Liver (tissue), 9 donors: ENCODE data around the gene DDA1. TPM values are rescaled to one million over a fixed set of nuclear protein-coding genes. Genes with fewer than 3 reads are reported as not detected.

ENCODE experiments used
- DNase-seq: peaks from one replicate; pipeline ENCODE4 v3.0.0-alpha.2; 2017; ENCODE audit warnings: low spot score
- H3K27ac ChIP-seq, 2 donors: one replicate each; pipeline ENCODE4 v1.7.0; 2013; ENCODE audit warnings: inconsistent platforms in 2 of 2, low read length in 2 of 2, control low read depth in 1 of 2, low read depth in 1 of 2, mild to moderate bottlenecking in 1 of 2
- H3K27me3 ChIP-seq, 4 donors: one replicate each; pipeline versions ENCODE4 v1.6.1 to v1.7.0; 2013; ENCODE audit warnings: low read length in 3 of 4, inconsistent platforms in 1 of 4, mild to moderate bottlenecking in 1 of 4, moderate library complexity in 1 of 4; ENCODE audit not compliant: control insufficient read depth in 4 of 4, insufficient read depth in 4 of 4
- H3K36me3 ChIP-seq, 4 donors: one replicate each; pipeline versions ENCODE4 v1.6.1 to v1.7.0; 2013; ENCODE audit warnings: low read length in 3 of 4, mild to moderate bottlenecking in 3 of 4, low read depth in 1 of 4, moderate library complexity in 1 of 4; ENCODE audit not compliant: control insufficient read depth in 4 of 4, insufficient read depth in 3 of 4
- H3K4me1 ChIP-seq, 4 donors: one replicate each; pipeline versions ENCODE4 v1.6.1 to v1.7.0; 2013; ENCODE audit warnings: low read length in 3 of 4, mild to moderate bottlenecking in 3 of 4, moderate library complexity in 1 of 4; ENCODE audit not compliant: control insufficient read depth in 4 of 4, insufficient read depth in 4 of 4
- H3K4me3 ChIP-seq, 3 donors: one replicate each; pipeline versions ENCODE4 v1.6.1 to v1.7.0; 2013; ENCODE audit warnings: low read length in 3 of 3, control low read depth in 1 of 3, low read depth in 1 of 3, mild to moderate bottlenecking in 1 of 3
- H3K9ac ChIP-seq, 2 donors: one replicate each; pipeline ENCODE4 v1.7.0; 2013; ENCODE audit warnings: low read length in 2 of 2, mild to moderate bottlenecking in 2 of 2, moderate library complexity in 2 of 2, control low read depth in 1 of 2, low read depth in 1 of 2
- H3K9me3 ChIP-seq, 4 donors: one replicate each; pipeline versions ENCODE4 v1.6.1 to v1.7.0; 2013; ENCODE audit warnings: low read length in 3 of 4; ENCODE audit not compliant: control insufficient read depth in 4 of 4
- ATF3 ChIP-seq: IDR thresholded peaks from 2 replicates; pipeline ENCODE4 v1.6.1; 2016; ENCODE audit warnings: antibody characterized with exemption
- CTCF ChIP-seq: fragments of 150-350 bp; IDR thresholded peaks from 2 replicates; pipeline ENCODE4 v1.5.1; 2017; ENCODE audit warnings: improper control_type of control experiment, low read depth, low read length; ENCODE audit not compliant: missing input control
- FOXA1 ChIP-seq: IDR thresholded peaks from 2 replicates; pipeline ENCODE4 v1.6.1; 2016; ENCODE audit warnings: antibody characterized with exemption
- FOXA2 ChIP-seq: IDR thresholded peaks from 2 replicates; pipeline ENCODE4 v1.6.1; 2016; ENCODE audit warnings: antibody characterized with exemption
- GABPA ChIP-seq, 2 donors: IDR thresholded peaks in 1 of 2; conservative IDR thresholded peaks in 1 of 2; 2 replicates each; pipeline ENCODE4 v1.6.1; 2016; ENCODE audit warnings: antibody characterized with exemption in 2 of 2, mild to moderate bottlenecking in 1 of 2, moderate library complexity in 1 of 2
- HNF4A ChIP-seq, 2 donors: conservative IDR thresholded peaks; 2 replicates each; pipeline ENCODE4 v1.6.1; 2016; ENCODE audit warnings: antibody characterized with exemption in 2 of 2, mild to moderate bottlenecking in 2 of 2
- HNF4G ChIP-seq: IDR thresholded peaks from 2 replicates; pipeline ENCODE4 v1.6.1; 2016; ENCODE audit warnings: antibody characterized with exemption
- JUND ChIP-seq, 2 donors: IDR thresholded peaks; 2 replicates each; pipeline ENCODE4 v1.6.1; 2016; ENCODE audit warnings: antibody characterized with exemption in 2 of 2
- MAX ChIP-seq: IDR thresholded peaks from 2 replicates; pipeline ENCODE4 v1.6.1; 2016; ENCODE audit warnings: antibody characterized with exemption
- NR2F2 ChIP-seq: IDR thresholded peaks from 2 replicates; pipeline ENCODE4 v1.6.1; 2016; ENCODE audit warnings: antibody characterized with exemption
- RAD21 ChIP-seq, 2 donors: IDR thresholded peaks; 2 replicates each; pipeline ENCODE4 v1.6.1; 2016; ENCODE audit warnings: antibody characterized with exemption in 2 of 2, mild to moderate bottlenecking in 2 of 2
- REST ChIP-seq: IDR thresholded peaks from 2 replicates; pipeline ENCODE4 v1.6.1; 2016; ENCODE audit warnings: antibody characterized with exemption, mild to moderate bottlenecking
- RXRA ChIP-seq, 2 donors: IDR thresholded peaks; 2 replicates each; pipeline ENCODE4 v1.6.1; 2017 to 2018; ENCODE audit warnings: antibody characterized with exemption in 2 of 2, mild to moderate bottlenecking in 1 of 2
- SP1 ChIP-seq: IDR thresholded peaks from 2 replicates; pipeline ENCODE4 v1.6.1; 2018; ENCODE audit warnings: antibody characterized with exemption, mild to moderate bottlenecking
- TAF1 ChIP-seq: conservative IDR thresholded peaks from 2 replicates; pipeline ENCODE4 v1.6.1; 2016; ENCODE audit warnings: antibody characterized with exemption, mild to moderate bottlenecking
- YY1 ChIP-seq: IDR thresholded peaks from 2 replicates; pipeline ENCODE4 v1.6.1; 2016; ENCODE audit warnings: antibody characterized with exemption, mild to moderate bottlenecking
- ZBTB33 ChIP-seq: IDR thresholded peaks from 2 replicates; pipeline ENCODE4 v1.6.1; 2016; ENCODE audit warnings: antibody characterized with exemption
- WGBS: extraction: QIAGEN DNeasy Blood & Tissue Kit; methylation state at CpG from one replicate; pipeline ENCODE4 v1.1.7; 2013; 5-methylcytosine and 5-hydroxymethylcytosine counted together
- polyA plus RNA-seq, 2 donors: library from polyadenylated mRNA; stranded (reverse) in 1 of 2; unstranded in 1 of 2; fragments of 200-250 nt in 1 of 2; fragments of >200 nt in 1 of 2; fragmentation: Nextera tagmentation in 1 of 2; extraction: Ambion mirVana in 1 of 2; gene quantifications; one replicate each; pipeline versions ENCODE4 v1.2.1 to v1.2.3, GENCODE V29; 2013 to 2015
- total RNA-seq, 2 donors: library from RNA; depleted of rRNA; stranded (reverse); fragments of >200 nt; gene quantifications; one replicate each; pipeline ENCODE4 v1.2.3, GENCODE V29; 2014
- donor health status: healthy.
- donor health status: healthy.
- donor health status: healthy.
- donor health status: healthy.
- donor health status: healthy.

The DDA1 gene
- total and polyA plus RNA-seq, 4 donors, result 7.9 to 37.9 (median 20.8) TPM

- TF ChIP-seq MAX (no peak), SP1 (no peak), NR2F2 (no peak), ZBTB33 (no peak)
Observed at GRCh38 chr19:17323300-17323963, 14.1 kb downstream of the DDA1 start (continued).

- Histone ChIP-seq H3K9me3 (no peaks in the 10 kb centered on the region), H3K4me1 (peaks cover 8 to 23% (median 14%) of the 10 kb centered on the region in 4 donors), H3K27ac (no peak overlapping the region), H3K9ac (no peak overlapping the region), H3K36me3 (peaks cover 10 to 27% (median 13%) of the 10 kb centered on the region in 4 donors), H3K4me3 (no peak overlapping the region), H3K27me3 (no peaks in the 10 kb centered on the region)
- DNase-seq, result no peak
- WGBS, result 60% methylated on average over 7 of the region's 7 CpGs
- TF ChIP-seq TAF1, result no peak
- TF ChIP-seq ATF3, result no peak
- TF ChIP-seq RXRA (IDR thresholded peaks at IDR 0.05), result no peak
- no peak for TF ChIP-seq CTCF
- TF ChIP-seq YY1, result no peak
- TF ChIP-seq HNF4A (conservative IDR thresholded peaks at IDR 0.05), result no peak
- no peak for TF ChIP-seq REST
- TF ChIP-seq MAX, result no peak
- no peak for TF ChIP-seq FOXA1
- TF ChIP-seq JUND (IDR thresholded peaks at IDR 0.05), result no peak
- TF ChIP-seq HNF4G, result no peak
- no peak for TF ChIP-seq RAD21 (IDR thresholded peaks at IDR 0.05)
- no peak for TF ChIP-seq SP1
- TF ChIP-seq ZBTB33, result no peak
- no peak for TF ChIP-seq FOXA2
- no peak for TF ChIP-seq NR2F2
- TF ChIP-seq GABPA (IDR thresholded peaks at IDR 0.05 in 1 of 2, conservative IDR thresholded peaks at IDR 0.05 in 1 of 2), result no peak
Observed at GRCh38 chr19:17323964-17324332, 14.6 kb downstream of the DDA1 start.
